Fibroblast of lung (primary cell): ENCODE data around the gene KRT85. TPM values are rescaled to one million over a fixed set of nuclear protein-coding genes. Genes with fewer than 3 reads are reported as not detected.
"Not testable (repeated sequence)": the region's sequence is repeated elsewhere in the genome, so short reads cannot be mapped to it uniquely, and the experiment has no call there.

Source experiments
- DNase-seq, 2 donors: peaks; one replicate each; pipeline versions ENCODE4 v3.0.0 to v3.0.0-alpha.2; 2010; ENCODE audit warnings: low read depth in 2 of 2
- H2AFZ ChIP-seq: 2 replicates; pipeline ENCODE4 v1.5.1; 2012; ENCODE audit warnings: low read length, control low read depth, inconsistent platforms
- H3K27ac ChIP-seq: 2 replicates; pipeline ENCODE4 v1.5.1; 2011; ENCODE audit warnings: low read length, control low read depth; ENCODE audit not compliant: insufficient read depth
- H3K27me3 ChIP-seq: 2 replicates; pipeline ENCODE4 v1.5.1; 2011; ENCODE audit warnings: mild to moderate bottlenecking, low read length; ENCODE audit not compliant: control insufficient read depth, insufficient read depth
- H3K36me3 ChIP-seq: 2 replicates; pipeline ENCODE4 v1.5.1; 2011; ENCODE audit warnings: low read length; ENCODE audit not compliant: control insufficient read depth, insufficient read depth
- H3K4me1 ChIP-seq: 2 replicates; pipeline ENCODE4 v1.5.1; 2011; ENCODE audit warnings: low read length; ENCODE audit not compliant: control insufficient read depth, insufficient read depth; ENCODE audit errors: extremely low read depth
- H3K4me2 ChIP-seq: 2 replicates; pipeline ENCODE4 v1.5.1; 2011; ENCODE audit warnings: low read length, control low read depth; ENCODE audit not compliant: insufficient read depth; ENCODE audit errors: extremely low read depth
- H3K4me3 ChIP-seq, 4 experiments: fragments of 200-600 bp in 1 of 4; sonication (generic) in 1 of 4; replicated peaks in 1 of 4; 2 replicates each; pipeline ENCODE4 v1.5.1; 2011 to 2016; ENCODE audit warnings: low read length in 4 of 4, low read depth in 3 of 4, mild to moderate bottlenecking in 3 of 4, control low read depth in 2 of 4, inconsistent platforms in 1 of 4, mixed read lengths in 1 of 4; ENCODE audit not compliant: insufficient read depth in 1 of 4; ENCODE audit errors: control extremely low read depth in 1 of 4
- H3K79me2 ChIP-seq: 2 replicates; pipeline ENCODE4 v1.5.1; 2012; ENCODE audit warnings: mild to moderate bottlenecking, low read length, inconsistent platforms; ENCODE audit not compliant: control insufficient read depth, insufficient read depth
- H3K9ac ChIP-seq: 2 replicates; pipeline ENCODE4 v1.5.1; 2011; ENCODE audit warnings: mild to moderate bottlenecking, low read length, control low read depth; ENCODE audit not compliant: insufficient read depth
- H3K9me3 ChIP-seq: 2 replicates; pipeline ENCODE4 v1.5.1; 2012; ENCODE audit warnings: low read depth, low read length; ENCODE audit not compliant: control insufficient read depth, insufficient read depth
- H4K20me1 ChIP-seq: 2 replicates; pipeline ENCODE4 v1.5.1; 2011; ENCODE audit warnings: low read length; ENCODE audit not compliant: control insufficient read depth, insufficient read depth; ENCODE audit errors: extremely low read depth
- EZH2 ChIP-seq: IDR thresholded peaks from 2 replicates; pipeline ENCODE4 v1.5.1; 2012; ENCODE audit warnings: low read length, control low read depth, mild to moderate bottlenecking; ENCODE audit errors: missing control alignments
- polyA plus RNA-seq, 2 donors: library from polyadenylated mRNA; depleted of rRNA in 1 of 2; stranded (reverse) in 1 of 2; unstranded in 1 of 2; fragments of >200 nt; gene quantifications; 2 replicates each; pipeline ENCODE4 v1.2.1, GENCODE V29; 2011 to 2012; ENCODE audit warnings: missing spikeins in 1 of 2
- total RNA-seq: library from RNA; depleted of rRNA; stranded (reverse); fragments of >200 nt; gene quantifications from 2 replicates; pipeline ENCODE4 v1.2.1, GENCODE V29; 2014
- TF ChIP-seq, protein P1 (sequence below), 2 donors: IDR thresholded peaks in 1 of 2; conservative IDR thresholded peaks in 1 of 2; 1 replicate in 1 of 2; 2 replicates in 1 of 2; pipeline ENCODE4 v1.5.1; 2011 to 2012; ENCODE audit warnings: low read length in 2 of 2, control low read depth in 1 of 2, inconsistent platforms in 1 of 2, low read depth in 1 of 2, mild to moderate bottlenecking in 1 of 2

KRT85 gene
- total and polyA plus RNA-seq, 2 donors (not counting 1 experiment from before 2014, with no cell fraction given), result not detected

DNA sequence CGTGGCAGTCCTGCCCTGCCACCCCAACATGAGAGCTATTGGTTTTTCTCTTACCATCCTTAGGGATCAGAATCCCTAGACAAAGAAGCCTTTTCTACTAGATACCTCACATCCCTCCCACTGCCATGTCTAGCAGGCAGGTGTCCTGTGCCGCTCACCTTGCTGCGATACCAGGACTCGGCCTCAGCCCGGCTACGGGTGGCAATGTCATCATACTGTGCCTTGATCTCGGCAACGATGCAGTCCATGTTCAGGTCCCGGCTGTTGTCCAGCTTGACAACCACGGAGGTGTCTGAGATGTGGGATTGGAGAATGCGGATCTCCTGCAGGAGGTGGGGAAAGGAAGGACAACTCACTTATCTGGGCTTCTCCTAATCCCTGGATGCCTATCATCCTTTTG is 50.6 kb downstream of the KRT85 start:
- Histone ChIP-seq H3K4me1 (no peaks in the 10 kb centered on the region), H4K20me1 (no peaks in the 10 kb centered on the region), H3K4me2 (no peak overlapping the region), H3K27ac (no peak overlapping the region), H3K9me3 (no peaks in the 10 kb centered on the region), H3K9ac (no peak overlapping the region), H2AFZ (no peak overlapping the region), H3K27me3 (peaks cover 46% of the 10 kb centered on the region), H3K4me3 (no peak overlapping the region), H3K79me2 (no peaks in the 10 kb centered on the region), H3K36me3 (no peaks in the 10 kb centered on the region)
- TF ChIP-seq, protein P1, sequence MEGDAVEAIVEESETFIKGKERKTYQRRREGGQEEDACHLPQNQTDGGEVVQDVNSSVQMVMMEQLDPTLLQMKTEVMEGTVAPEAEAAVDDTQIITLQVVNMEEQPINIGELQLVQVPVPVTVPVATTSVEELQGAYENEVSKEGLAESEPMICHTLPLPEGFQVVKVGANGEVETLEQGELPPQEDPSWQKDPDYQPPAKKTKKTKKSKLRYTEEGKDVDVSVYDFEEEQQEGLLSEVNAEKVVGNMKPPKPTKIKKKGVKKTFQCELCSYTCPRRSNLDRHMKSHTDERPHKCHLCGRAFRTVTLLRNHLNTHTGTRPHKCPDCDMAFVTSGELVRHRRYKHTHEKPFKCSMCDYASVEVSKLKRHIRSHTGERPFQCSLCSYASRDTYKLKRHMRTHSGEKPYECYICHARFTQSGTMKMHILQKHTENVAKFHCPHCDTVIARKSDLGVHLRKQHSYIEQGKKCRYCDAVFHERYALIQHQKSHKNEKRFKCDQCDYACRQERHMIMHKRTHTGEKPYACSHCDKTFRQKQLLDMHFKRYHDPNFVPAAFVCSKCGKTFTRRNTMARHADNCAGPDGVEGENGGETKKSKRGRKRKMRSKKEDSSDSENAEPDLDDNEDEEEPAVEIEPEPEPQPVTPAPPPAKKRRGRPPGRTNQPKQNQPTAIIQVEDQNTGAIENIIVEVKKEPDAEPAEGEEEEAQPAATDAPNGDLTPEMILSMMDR (conservative IDR thresholded peaks at IDR 0.05 in 1 of 2, IDR thresholded peaks at IDR 0.05 in 1 of 2; ENCODE audit: low read depth in 1 of 2, low read length in 2 of 2), result no peak
- TF ChIP-seq EZH2, result no peak
- no peak for DNase-seq

DNA sequence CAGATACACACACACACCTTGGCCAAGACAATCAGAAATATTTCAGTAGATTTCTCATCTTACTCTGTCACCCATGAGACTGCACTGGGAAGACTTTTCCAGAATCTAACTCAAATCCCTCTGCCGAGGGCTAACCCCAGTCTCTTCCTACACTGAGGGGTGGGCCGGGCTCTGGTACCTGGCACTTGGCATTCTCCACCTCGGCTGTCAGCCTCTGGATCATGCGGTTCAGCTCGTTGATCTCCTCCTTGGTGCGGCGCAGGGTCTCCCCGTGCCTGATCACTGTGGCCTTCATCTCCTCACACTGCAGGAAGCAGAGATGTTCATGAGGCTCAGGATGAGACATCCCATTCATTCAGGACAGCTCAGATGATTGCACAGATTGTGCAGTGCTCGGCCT is 51.0 kb downstream of the KRT85 start:
- Histone ChIP-seq H3K9ac (no peak overlapping the region), H3K27ac (no peak overlapping the region), H3K27me3 (peaks cover 42% of the 10 kb centered on the region), H3K4me2 (no peak overlapping the region), H3K9me3 (no peaks in the 10 kb centered on the region), H4K20me1 (no peaks in the 10 kb centered on the region), H3K36me3 (no peaks in the 10 kb centered on the region), H2AFZ (no peak overlapping the region), H3K4me3 (no peak overlapping the region), H3K79me2 (no peaks in the 10 kb centered on the region), H3K4me1 (no peaks in the 10 kb centered on the region)
- no peak for DNase-seq
- TF ChIP-seq, protein P1 (conservative IDR thresholded peaks at IDR 0.05 in 1 of 2, IDR thresholded peaks at IDR 0.05 in 1 of 2; ENCODE audit: low read depth in 1 of 2, low read length in 2 of 2), result no peak
- no peak for TF ChIP-seq EZH2

DNA sequence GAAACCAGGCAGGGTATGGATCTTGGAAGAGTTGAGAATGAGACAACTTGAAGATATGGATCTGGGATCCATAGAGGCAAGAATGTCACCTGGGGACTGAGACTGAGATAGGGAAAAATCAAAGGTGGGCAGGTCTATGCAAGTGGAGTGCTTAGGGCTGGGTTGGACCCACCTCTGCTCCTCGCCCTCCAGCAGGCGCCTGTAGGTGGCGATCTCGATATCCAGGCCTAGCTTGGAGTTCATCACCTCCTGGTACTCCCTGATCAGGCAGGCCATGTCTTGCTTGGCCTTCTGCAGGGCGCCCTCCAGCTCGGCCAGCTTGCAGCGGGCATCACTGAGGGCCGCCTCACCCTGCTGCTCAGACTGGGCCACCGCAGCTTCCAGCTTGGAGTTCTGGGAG is 51.6 kb downstream of the KRT85 start:
- H3K4me3 ChIP-seq, H3K9me3 ChIP-seq, DNase-seq, H3K36me3 ChIP-seq, H4K20me1 ChIP-seq, H3K4me1 ChIP-seq, H2AFZ ChIP-seq, H3K27ac ChIP-seq, H3K79me2 ChIP-seq, H3K9ac ChIP-seq, H3K4me2 ChIP-seq: not testable (repeated sequence)
- H3K27me3 ChIP-seq, result peaks cover 39% of the 10 kb centered on the region
- TF ChIP-seq, protein P1 (conservative IDR thresholded peaks at IDR 0.05 in 1 of 2, IDR thresholded peaks at IDR 0.05 in 1 of 2; ENCODE audit: low read depth in 1 of 2, low read length in 2 of 2), result peak in 1 of 2 donors; percentile 30
